GM23248 (cell line): ENCODE measurements around the gene NTMT1. TPM values are rescaled to one million over a fixed set of nuclear protein-coding genes. Genes with fewer than 3 reads are reported as not detected.

Source experiments
- DNase-seq: peaks from one replicate; pipeline ENCODE4 v3.0.0-alpha.2; 2015
- H2AFZ ChIP-seq: fragments of 200-600 bp; sonication (generic); 2 replicates; pipeline ENCODE4 v1.6.1; 2016; ENCODE audit warnings: antibody characterized with exemption
- H3F3A ChIP-seq: fragments of 200-600 bp; sonication (generic); 2 replicates; pipeline ENCODE4 v1.6.1; 2016; ENCODE audit warnings: mild to moderate bottlenecking, antibody characterized with exemption, mixed run types; ENCODE audit not compliant: insufficient read depth
- H3K27ac ChIP-seq: fragments of 200-600 bp; sonication (generic); 2 replicates; pipeline ENCODE4 v1.5.1; 2016; ENCODE audit warnings: mild to moderate bottlenecking
- H3K27me3 ChIP-seq: fragments of 200-600 bp; sonication (generic); replicated peaks from 2 replicates; pipeline ENCODE4 v1.6.1; 2016; ENCODE audit warnings: mild to moderate bottlenecking; ENCODE audit not compliant: insufficient read depth
- H3K36me3 ChIP-seq: fragments of 200-600 bp; sonication (generic); 2 replicates; pipeline ENCODE4 v1.6.1; 2016; ENCODE audit warnings: low read depth, mild to moderate bottlenecking
- H3K4me1 ChIP-seq: fragments of 200-600 bp; sonication (generic); 2 replicates; pipeline ENCODE4 v1.6.1; 2016; ENCODE audit warnings: mild to moderate bottlenecking; ENCODE audit not compliant: insufficient read depth
- H3K4me2 ChIP-seq: fragments of 200-600 bp; sonication (generic); one replicate; pipeline ENCODE4 v1.6.1; 2016; ENCODE audit warnings: mild to moderate bottlenecking; ENCODE audit not compliant: unreplicated experiment
- H3K4me3 ChIP-seq: fragments of 200-600 bp; sonication (generic); 2 replicates; pipeline ENCODE4 v1.5.1; 2016; ENCODE audit warnings: mild to moderate bottlenecking
- H3K79me2 ChIP-seq: fragments of 200-600 bp; sonication (generic); 2 replicates; pipeline ENCODE4 v1.6.1; 2016; ENCODE audit warnings: mild to moderate bottlenecking; ENCODE audit not compliant: insufficient read depth
- H3K9ac ChIP-seq: fragments of 200-600 bp; sonication (generic); 2 replicates; pipeline ENCODE4 v1.6.1; 2016; ENCODE audit warnings: mild to moderate bottlenecking
- H3K9me2 ChIP-seq: fragments of 200-600 bp; sonication (generic); 2 replicates; pipeline ENCODE4 v1.6.1; 2016; ENCODE audit warnings: mixed run types, mild to moderate bottlenecking, moderate library complexity; ENCODE audit not compliant: insufficient read depth
- H3K9me3 ChIP-seq: fragments of 200-600 bp; sonication (generic); one replicate; pipeline ENCODE4 v1.6.1; 2017; ENCODE audit warnings: low read depth
- H4K20me1 ChIP-seq: fragments of 200-600 bp; sonication (generic); 2 replicates; pipeline ENCODE4 v1.6.0; 2016; ENCODE audit not compliant: insufficient read depth
- EZH2 ChIP-seq: fragments of 200-600 bp; sonication (generic); IDR thresholded peaks from 2 replicates; pipeline ENCODE4 v1.6.1; 2018; ENCODE audit warnings: antibody characterized with exemption, mild to moderate bottlenecking; ENCODE audit not compliant: insufficient read depth, poor library complexity, severe bottlenecking
- EZH2phosphoT487 ChIP-seq: fragments of 200-600 bp; sonication (generic); IDR thresholded peaks from 2 replicates; pipeline ENCODE4 v1.6.1; 2018; ENCODE audit warnings: antibody characterized with exemption, moderate library complexity, mild to moderate bottlenecking, low read depth; ENCODE audit not compliant: insufficient read depth
- WGBS, 2 experiments: methylation state at CpG; one replicate each; pipeline ENCODE4 v1.1.6; 2015 to 2017; ENCODE audit warnings: low lambda C conversion rate in 2 of 2, low coverage in 1 of 2; ENCODE audit errors: missing lambda C conversion rate in 2 of 2; 5-methylcytosine and 5-hydroxymethylcytosine counted together
- in situ Hi-C: fragments of 300-500 bp; cut with MboI; formaldehyde crosslinking; loops from 2 replicates; pipeline ENCODE4 v1.15.0; 2020
- polyA plus RNA-seq: library from polyadenylated mRNA; unstranded; fragments of >200 nt; fragmentation: Nextera tagmentation; extraction: Ambion mirVana; gene quantifications from 2 replicates; pipeline ENCODE4 v1.2.1, GENCODE V29; 2016
- total RNA-seq: library from RNA; depleted of rRNA; stranded (reverse); fragments of >200 nt; shearing (Covaris generic); gene quantifications from 2 replicates; pipeline ENCODE4 v1.2.3, GENCODE V29; 2014

Gene NTMT1
- total and polyA plus RNA-seq, 2 experiments from 2014 or later = 44.5 to 115 TPM

- Histone ChIP-seq H2AFZ (no peak overlapping the region), H3K4me3 (no peak overlapping the region), H3K4me1 (peaks cover 15% of the 10 kb centered on the region), H3K79me2 (no peaks in the 10 kb centered on the region), H3K36me3 (no peaks in the 10 kb centered on the region), H3K4me2 (no peak overlapping the region), H3K27ac (no peak overlapping the region), H3K9me2 (no peaks in the 10 kb centered on the region), H3K9me3 (no peaks in the 10 kb centered on the region), H3K9ac (no peak overlapping the region), H3F3A (peaks cover 2% of the 10 kb centered on the region), H4K20me1 (no peaks in the 10 kb centered on the region), H3K27me3 (no peaks in the 10 kb centered on the region)
- WGBS, 2 experiments = 83 to 93% methylated on average over 7 to 9 of the region's 9 CpGs
- in situ Hi-C loops = loop anchor here (10.0 kb wide), 2 partner anchors 106 to 276 kb away; no protein-coding TSS in a partner anchor
- DNase-seq = no peak
- no peak for TF ChIP-seq EZH2phosphoT487
- TF ChIP-seq EZH2 = no peak
These were observed 24.8 kb upstream of the NTMT1 start for GRCh38 chr9:129601082-129601674.

GRCh38 chr9:129602598-129603415 is 23.2 kb upstream of the NTMT1 start:
- in situ Hi-C loops = loop anchor here (10.0 kb wide), 2 partner anchors 108 to 278 kb away; no protein-coding TSS in a partner anchor
- no peak overlapping the region for H3K4me2 ChIP-seq
- 72 to 77% methylated on average over 8 of the region's 10 CpGs for WGBS, 2 experiments
- TF ChIP-seq EZH2phosphoT487 = no peak
- no peak for TF ChIP-seq EZH2
- H3K9me2 ChIP-seq = no peaks in the 10 kb centered on the region
- H2AFZ ChIP-seq = no peak overlapping the region
- H3K36me3 ChIP-seq = no peaks in the 10 kb centered on the region
- H3K4me1 ChIP-seq = peaks cover 9% of the 10 kb centered on the region
- H4K20me1 ChIP-seq = no peaks in the 10 kb centered on the region
- no peak overlapping the region for H3K4me3 ChIP-seq
- no peak overlapping the region for H3K9ac ChIP-seq
- no peaks in the 10 kb centered on the region for H3K9me3 ChIP-seq
- H3K27me3 ChIP-seq = no peaks in the 10 kb centered on the region
- no peak overlapping the region for H3K27ac ChIP-seq
- H3F3A ChIP-seq = no peaks in the 10 kb centered on the region; the same call in 1 of the 2 replicates
- H3K79me2 ChIP-seq = no peaks in the 10 kb centered on the region
- DNase-seq = no peak

- Histone ChIP-seq H3K27ac (no peak overlapping the region), H3K4me1 (peaks cover 9% of the 10 kb centered on the region), H3K9me3 (no peaks in the 10 kb centered on the region), H3K4me3 (no peak overlapping the region), H3K9ac (no peak overlapping the region), H4K20me1 (no peaks in the 10 kb centered on the region), H3F3A (0 out of 2 replicates have a peak, but pooled peaks cover 11% of the 10 kb centered on the region), H3K79me2 (no peaks in the 10 kb centered on the region), H3K4me2 (no peak overlapping the region), H3K27me3 (no peaks in the 10 kb centered on the region), H2AFZ (no peak overlapping the region), H3K36me3 (no peaks in the 10 kb centered on the region), H3K9me2 (no peaks in the 10 kb centered on the region)
- 77 to 79% methylated on average over 9 to 12 of the region's 12 CpGs for WGBS, 2 experiments
- no peak for DNase-seq
- in situ Hi-C loops = loop anchor here (10.0 kb wide), 2 partner anchors 109 to 279 kb away; no protein-coding TSS in a partner anchor
- TF ChIP-seq EZH2phosphoT487 (no peak), EZH2 (no peak)
These were observed 21.8 kb upstream of the NTMT1 start for GRCh38 chr9:129604056-129604765.

- H3K4me3 ChIP-seq = no peak overlapping the region
- no peaks in the 10 kb centered on the region for H3K79me2 ChIP-seq
- H3K27ac ChIP-seq = no peak overlapping the region
- no peaks in the 10 kb centered on the region for H3K9me2 ChIP-seq
- peaks cover 12% of the 10 kb centered on the region for H3K4me1 ChIP-seq
- H3K9ac ChIP-seq = no peak overlapping the region
- no peak for DNase-seq
- no peaks in the 10 kb centered on the region for H3K27me3 ChIP-seq
- no peak overlapping the region for H2AFZ ChIP-seq
- no peak overlapping the region for H3K4me2 ChIP-seq
- 0 out of 2 replicates have a peak, but pooled peaks cover 11% of the 10 kb centered on the region for H3F3A ChIP-seq
- in situ Hi-C loops = loop anchor here (10.0 kb wide), 2 partner anchors 110 to 280 kb away; no protein-coding TSS in a partner anchor
- no peaks in the 10 kb centered on the region for H4K20me1 ChIP-seq
- no peaks in the 10 kb centered on the region for H3K36me3 ChIP-seq
- 67 to 70% methylated on average over 8 of the region's 8 CpGs for WGBS, 2 experiments
- H3K9me3 ChIP-seq = no peaks in the 10 kb centered on the region
- no peak for TF ChIP-seq EZH2
- no peak for TF ChIP-seq EZH2phosphoT487
These were observed 21.2 kb upstream of the NTMT1 start for GRCh38 chr9:129604766-129605163.
